Ascending aorta (tissue), 2 donors: ENCODE measurements around the gene NAT14. TPM values are rescaled to one million over a fixed set of nuclear protein-coding genes. Genes with fewer than 3 reads are reported as not detected.
A peak's percentile ranks its signal among the peaks of the same experiment; 100 is the strongest.

Experiments
- DNase-seq, 2 donors: peaks; one replicate each; pipeline ENCODE4 v3.0.0-alpha.2; 2019; ENCODE audit warnings: low spot score in 2 of 2
- H3K27ac ChIP-seq, 2 donors: fragments of 200-600 bp; sonication (generic); one replicate each; pipeline ENCODE4 v1.5.1; 2016 to 2017; ENCODE audit warnings: mild to moderate bottlenecking in 1 of 2
- H3K27me3 ChIP-seq: fragments of 200-600 bp; sonication (generic); one replicate; pipeline ENCODE4 v1.5.1; 2017
- H3K36me3 ChIP-seq, 2 donors: fragments of 200-600 bp; sonication (generic); one replicate each; pipeline ENCODE4 v1.5.1; 2016
- H3K4me1 ChIP-seq, 2 donors: fragments of 200-600 bp; sonication (generic); one replicate each; pipeline ENCODE4 v1.5.1; 2016 to 2017; ENCODE audit warnings: mild to moderate bottlenecking in 1 of 2
- H3K4me3 ChIP-seq, 2 donors: fragments of 200-600 bp; sonication (generic); one replicate each; pipeline ENCODE4 v1.5.1; 2016 to 2017; ENCODE audit warnings: mild to moderate bottlenecking in 1 of 2
- H3K9me3 ChIP-seq, 2 donors: fragments of 200-600 bp; sonication (generic); one replicate each; pipeline ENCODE4 v1.5.1; 2016
- CTCF ChIP-seq, 3 experiments: fragments of 200-600 bp in 2 of 3; fragments of 450-650 bp in 1 of 3; sonication (generic) in 2 of 3; IDR thresholded peaks; one replicate each; pipeline ENCODE4 v1.5.1; 2016 to 2019; ENCODE audit warnings: antibody characterized with exemption in 3 of 3, mild to moderate bottlenecking in 1 of 3, moderate library complexity in 1 of 3
- intact Hi-C: fragments of 100-400 bp; cut with DNase I; formaldehyde crosslinking; loops from one replicate; pipeline ENCODE4 v1.15.1; 2023
- total RNA-seq: library from RNA; depleted of rRNA; stranded (reverse); fragments of >200 nt; gene quantifications from one replicate; pipeline ENCODE4 v1.1.0, GENCODE V29; 2016

NAT14 gene
- total RNA-seq, 1 donor from 2014 or later, result 21.6 TPM

DNA sequence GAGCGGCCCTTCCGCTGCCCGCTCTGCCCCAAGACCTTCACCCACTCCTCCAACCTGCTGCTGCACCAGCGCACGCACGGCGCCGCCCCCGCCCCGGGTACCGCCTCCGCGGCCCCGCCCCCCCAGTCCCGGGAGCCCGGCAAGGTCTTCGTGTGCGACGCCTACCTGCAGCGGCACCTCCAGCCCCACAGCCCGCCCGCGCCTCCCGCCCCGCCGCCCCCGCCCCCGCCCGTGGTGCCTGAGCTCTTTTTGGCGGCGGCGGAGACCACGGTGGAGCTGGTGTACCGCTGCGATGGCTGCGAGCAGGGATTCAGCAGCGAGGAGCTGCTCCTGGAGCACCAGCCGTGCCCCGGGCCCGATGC, 3.2 kb upstream of the NAT14 start:
- no peaks in the 10 kb centered on the region for H3K27me3 ChIP-seq
- no peaks in the 10 kb centered on the region for H3K9me3 ChIP-seq
- no peak for DNase-seq
- H3K27ac ChIP-seq, result no peak overlapping the region
- H3K4me3 ChIP-seq, result no peak overlapping the region
- peaks cover 10 to 21% of the 10 kb centered on the region in 2 donors for H3K36me3 ChIP-seq
- intact Hi-C loops, result no loop called here
- H3K4me1 ChIP-seq, result peaks cover 23 to 32% of the 10 kb centered on the region in 2 donors
- no peak for TF ChIP-seq CTCF (IDR thresholded peaks at IDR 0.05)

GRCh38 chr19:55482156-55482961, 2.6 kb upstream of the NAT14 start:
- Histone ChIP-seq H3K9me3 (no peaks in the 10 kb centered on the region), H3K27me3 (no peaks in the 10 kb centered on the region), H3K27ac (no peak overlapping the region), H3K4me1 (peaks cover 23 to 38% of the 10 kb centered on the region in 2 donors), H3K36me3 (peaks cover 10 to 21% of the 10 kb centered on the region in 2 donors), H3K4me3 (no peak overlapping the region)
- intact Hi-C loops, result no loop called here
- no peak for DNase-seq
- no peak for TF ChIP-seq CTCF (IDR thresholded peaks at IDR 0.05)

DNA sequence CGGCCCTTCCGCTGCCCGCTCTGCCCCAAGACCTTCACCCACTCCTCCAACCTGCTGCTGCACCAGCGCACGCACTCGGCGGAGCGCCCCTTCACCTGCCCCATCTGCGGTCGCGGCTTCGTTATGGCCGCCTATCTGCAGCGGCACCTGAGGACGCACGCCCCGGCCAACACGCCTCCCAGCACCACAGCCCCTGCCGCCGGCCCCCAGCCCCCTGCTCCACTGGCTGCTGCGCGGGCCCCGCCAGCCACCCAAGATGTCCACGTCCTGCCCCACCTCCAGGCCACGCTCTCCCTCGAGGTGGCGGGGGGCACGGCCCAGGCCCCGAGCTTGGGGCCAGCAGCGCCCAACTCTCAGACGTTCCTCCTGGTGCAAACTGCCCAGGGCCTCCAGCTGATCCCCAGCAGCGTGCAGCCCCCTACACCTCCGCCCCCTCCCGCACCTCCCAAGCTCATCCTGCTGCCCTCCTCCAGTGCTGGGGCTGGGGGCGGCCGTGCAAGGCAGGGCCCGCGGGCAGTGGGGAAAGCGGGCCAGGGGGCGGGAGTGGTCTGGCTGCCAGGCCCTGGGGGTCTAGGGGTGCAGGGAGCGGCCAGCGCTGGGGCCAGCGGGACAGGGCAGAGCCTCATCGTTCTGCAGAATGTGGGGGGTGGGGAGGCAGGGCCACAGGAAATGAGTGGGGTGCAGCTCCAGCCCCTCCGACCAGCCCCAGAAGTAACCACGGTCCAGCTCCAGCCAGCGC, 1.9 kb upstream of the NAT14 start:
- H3K9me3 ChIP-seq, result no peaks in the 10 kb centered on the region
- intact Hi-C loops, result no loop called here
- peaks cover 23 to 37% of the 10 kb centered on the region in 2 donors for H3K4me1 ChIP-seq
- H3K4me3 ChIP-seq, result no peak overlapping the region
- DNase-seq, result no peak
- no peaks in the 10 kb centered on the region for H3K27me3 ChIP-seq
- H3K27ac ChIP-seq, result no peak overlapping the region
- no peak for TF ChIP-seq CTCF (IDR thresholded peaks at IDR 0.05)
- peaks cover 10 to 21% of the 10 kb centered on the region in 2 donors for H3K36me3 ChIP-seq

GRCh38 chr19:55483706-55484592, 1.0 kb upstream of the NAT14 start:
- Histone ChIP-seq H3K27ac (peak overlapping the region in 1 of 2 donors; percentile 90), H3K4me1 (peaks cover 23 to 42% of the 10 kb centered on the region in 2 donors), H3K27me3 (no peaks in the 10 kb centered on the region), H3K36me3 (peaks cover 10 to 21% of the 10 kb centered on the region in 2 donors), H3K9me3 (no peaks in the 10 kb centered on the region), H3K4me3 (peak overlapping the region; percentile 43 to 69)
- no peak for DNase-seq
- intact Hi-C loops, result no loop called here
- TF ChIP-seq CTCF (IDR thresholded peaks at IDR 0.05), result no peak

DNA sequence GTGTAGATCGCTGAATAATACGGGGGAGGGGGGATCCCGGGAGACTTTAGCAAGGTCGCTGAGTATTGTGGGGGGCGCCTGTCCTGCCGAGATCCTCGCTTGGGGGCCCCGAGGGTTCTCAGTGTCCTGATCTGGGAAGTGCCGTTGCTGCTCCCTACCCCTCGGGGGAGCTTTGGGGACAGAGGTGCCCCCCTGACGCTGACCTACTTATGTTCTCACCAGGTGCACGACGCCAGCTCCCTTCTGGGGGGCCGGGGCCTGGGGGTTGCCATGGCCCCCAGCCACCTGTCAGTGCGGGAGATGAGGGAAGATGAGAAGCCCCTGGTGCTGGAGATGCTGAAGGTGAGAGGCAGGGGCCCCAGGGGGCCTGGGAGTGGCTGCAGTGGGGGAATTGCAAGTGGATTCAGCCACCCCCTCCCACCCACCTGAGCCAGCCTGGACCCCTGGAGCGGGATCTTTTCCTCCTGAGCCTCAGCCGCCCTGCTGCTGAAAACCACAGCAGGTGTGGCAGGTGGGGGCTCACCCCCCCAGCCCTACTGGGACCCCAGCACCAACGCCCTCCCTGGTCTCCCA, 537 bp downstream of the NAT14 start:
- no peaks in the 10 kb centered on the region for H3K9me3 ChIP-seq
- H3K27ac ChIP-seq, result peak overlapping the region; percentile 85 to 90
- no peak for DNase-seq
- H3K27me3 ChIP-seq, result no peaks in the 10 kb centered on the region
- peak overlapping the region; percentile 43 to 69 for H3K4me3 ChIP-seq
- H3K4me1 ChIP-seq, result peaks cover 23 to 42% of the 10 kb centered on the region in 2 donors
- H3K36me3 ChIP-seq, result peaks cover 10 to 21% of the 10 kb centered on the region in 2 donors
- no peak for TF ChIP-seq CTCF (IDR thresholded peaks at IDR 0.05)
- intact Hi-C loops, result no loop called here
